Inflammatory macrophage treated with lipopolysaccharide for 4 hours (primary cell): Measurements from ENCODE around the gene ADAT3.
"Not testable (repeated sequence)": the region's sequence is repeated elsewhere in the genome, so short reads cannot be mapped to it uniquely, and the experiment has no call there.

Experiments used
- DNase-seq: peaks from one replicate; pipeline ENCODE4 v3.0.0-alpha.2; 2020

The ADAT3 gene

DNA sequence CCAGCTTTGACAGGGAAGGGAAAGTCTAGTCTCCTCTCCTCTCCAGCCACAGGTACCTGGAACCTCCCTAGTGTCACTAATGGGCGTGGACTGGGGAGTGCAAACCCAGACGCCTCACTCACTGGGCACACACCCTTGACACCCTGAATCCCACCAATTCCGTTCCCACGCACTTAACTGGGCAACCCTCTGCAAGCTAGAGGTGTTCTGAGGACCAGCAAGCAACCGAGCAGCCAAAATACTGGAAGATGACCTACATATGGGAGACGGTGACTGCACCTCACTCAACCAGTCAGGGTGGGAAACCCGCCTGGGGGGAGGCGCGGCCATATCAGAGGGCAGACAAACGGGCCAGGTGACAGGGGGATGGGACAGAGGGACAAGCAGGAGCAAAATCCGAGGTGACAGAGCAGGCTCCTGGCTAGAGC lies 20.9 kb upstream of the ADAT3 start:
- no peak for DNase-seq

DNA sequence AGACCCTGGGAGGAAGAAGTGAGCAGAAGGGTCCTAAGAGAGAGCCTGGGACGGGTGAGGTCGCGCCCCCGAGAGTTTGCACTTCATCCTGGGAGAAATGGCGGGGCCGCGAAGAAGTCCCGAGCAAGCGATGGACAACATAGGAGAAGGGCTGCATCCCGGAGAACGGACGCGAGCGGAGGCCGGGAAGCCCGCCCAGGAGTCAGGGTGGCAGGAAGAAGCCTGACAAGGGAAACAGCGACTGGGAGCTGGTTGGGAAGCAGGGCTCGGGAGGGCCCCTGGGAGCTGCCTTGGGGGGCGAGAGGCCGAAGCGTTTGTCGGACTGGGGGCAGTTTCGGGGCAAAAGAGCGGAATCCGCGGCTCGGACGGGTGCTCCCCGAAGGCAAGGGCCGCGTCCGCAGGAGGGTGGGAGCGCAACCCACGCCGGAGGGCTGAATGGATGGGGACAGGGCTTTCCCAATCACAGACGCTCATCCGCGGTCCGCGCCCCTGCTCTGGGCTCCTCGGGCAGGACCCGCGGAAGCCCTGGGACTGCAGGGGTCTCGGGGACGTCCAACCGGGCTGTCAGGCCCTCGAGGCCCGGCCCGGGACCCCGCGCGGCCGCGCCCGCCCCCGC lies 20.4 kb upstream of the ADAT3 start:
- no peak for DNase-seq

DNA sequence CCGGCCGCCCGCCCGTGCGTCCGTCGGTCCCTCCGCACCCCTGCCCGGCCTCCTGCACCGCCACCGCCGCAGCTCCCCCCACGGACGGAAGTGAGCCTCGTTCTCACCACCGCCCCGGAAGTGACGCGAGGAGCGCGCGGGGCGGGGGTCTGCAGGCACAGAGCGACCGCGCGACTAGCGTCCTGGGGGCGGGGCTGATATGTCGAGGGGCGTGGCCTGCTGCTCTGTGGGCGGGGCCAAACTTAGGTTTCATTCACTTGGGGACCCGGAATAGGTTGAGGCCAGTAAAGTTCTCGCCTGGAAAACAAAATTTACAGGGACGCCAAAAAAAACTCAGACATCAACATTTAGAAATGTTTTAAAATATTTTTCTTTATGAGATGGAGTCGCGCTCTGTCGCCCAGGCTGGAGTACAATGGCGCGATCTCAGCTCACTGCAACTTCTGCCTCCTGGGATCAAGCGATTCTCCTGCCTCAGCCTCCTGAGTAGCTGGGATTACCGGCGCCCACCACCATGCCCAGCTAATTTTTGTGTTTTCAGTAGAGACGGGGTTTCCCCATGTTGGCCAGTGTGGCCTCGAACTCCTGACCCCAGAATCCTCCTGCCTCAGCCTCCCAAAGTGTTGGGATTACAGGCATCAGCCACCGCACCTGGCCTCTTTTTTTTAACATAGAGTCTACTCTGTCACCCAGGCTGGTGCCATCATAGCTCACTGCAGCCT lies 19.6 kb upstream of the ADAT3 start, which contains the start of gene ABHD17A:
Gene ABHD17A (minus strand): TSS at position 99 of the 722 bp plus-strand sequence. CDS start 3,930 bp downstream, outside the sequence.
- DNase-seq = peak; percentile 97

DNA sequence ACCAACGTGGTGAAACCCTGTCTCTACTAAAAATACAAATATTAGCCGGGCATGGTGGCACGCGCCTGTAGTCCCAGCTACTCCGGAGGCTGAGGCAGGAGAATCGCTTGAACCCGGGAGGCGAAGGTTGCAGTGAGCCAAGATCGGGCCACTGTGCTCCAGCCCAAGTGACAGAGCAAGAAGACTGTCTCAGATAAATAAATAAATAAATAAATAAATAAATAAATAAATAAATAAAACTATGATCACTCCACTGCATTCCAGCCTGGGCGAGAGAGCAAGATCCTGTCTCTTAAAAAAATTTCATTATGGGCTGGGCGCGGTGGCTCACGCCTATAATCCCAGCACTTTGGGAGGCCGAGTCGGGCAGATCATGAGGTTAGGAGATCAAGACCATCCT lies 18.8 kb upstream of the ADAT3 start:
- DNase-seq = not testable (repeated sequence)

DNA sequence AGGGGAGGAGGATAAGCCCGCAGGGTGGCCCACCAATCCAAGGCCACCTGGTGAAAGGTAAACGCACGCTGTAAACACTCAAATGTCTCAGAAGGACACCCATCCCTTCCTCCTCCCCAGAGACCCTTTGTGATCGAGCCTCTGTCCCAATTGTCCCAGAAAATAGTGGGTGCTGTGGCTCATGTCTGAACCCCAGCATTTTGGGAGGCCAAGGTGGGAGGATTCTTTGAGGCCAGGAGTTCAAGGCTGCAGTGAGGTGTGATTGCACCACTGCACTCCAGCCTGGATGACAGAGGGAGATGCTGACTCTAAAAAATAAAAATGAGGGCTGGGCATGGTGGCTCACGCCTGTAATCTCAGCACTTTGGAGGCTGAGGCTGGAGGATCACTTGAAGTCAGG lies 16.8 kb upstream of the ADAT3 start:
- no peak for DNase-seq

DNA sequence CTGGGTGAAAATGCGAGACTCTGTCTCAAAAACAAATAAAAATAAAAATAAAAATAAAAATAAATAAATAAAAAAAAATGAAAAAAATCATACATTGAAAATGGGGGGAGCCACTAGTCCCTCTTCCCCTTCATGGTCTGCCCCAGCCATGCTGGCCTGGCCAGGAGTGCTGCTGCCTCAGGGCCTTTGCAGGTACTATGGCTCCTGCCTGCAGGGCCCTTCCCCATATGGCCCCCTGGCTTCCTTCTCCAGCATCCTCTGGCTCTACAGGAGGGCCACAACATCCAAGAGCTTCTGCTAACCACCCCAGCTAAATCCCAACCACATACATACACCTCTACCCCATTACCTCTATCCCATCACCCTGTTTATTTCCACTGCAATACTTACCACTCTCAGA lies 15.3 kb upstream of the ADAT3 start:
- no peak for DNase-seq

DNA sequence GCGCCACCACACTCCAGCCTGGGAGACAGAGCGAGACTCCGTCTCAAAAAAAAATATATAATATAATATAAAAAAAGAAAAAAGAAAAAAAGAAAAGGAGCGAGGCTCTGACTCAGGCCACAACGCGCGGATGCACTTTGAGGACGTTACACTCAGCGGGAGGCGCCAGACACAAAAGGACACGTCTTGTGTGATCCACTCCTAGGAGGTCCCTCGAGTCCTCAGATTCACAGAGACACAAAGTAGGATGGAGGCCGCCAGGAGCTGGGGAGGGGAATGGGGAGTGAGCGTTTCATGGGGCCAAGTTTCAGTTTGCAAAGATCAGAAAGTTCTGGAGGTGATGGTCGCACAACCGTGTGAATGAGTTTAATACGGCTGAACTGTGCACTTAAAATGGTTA lies 11.4 kb upstream of the ADAT3 start:
- no peak for DNase-seq

DNA sequence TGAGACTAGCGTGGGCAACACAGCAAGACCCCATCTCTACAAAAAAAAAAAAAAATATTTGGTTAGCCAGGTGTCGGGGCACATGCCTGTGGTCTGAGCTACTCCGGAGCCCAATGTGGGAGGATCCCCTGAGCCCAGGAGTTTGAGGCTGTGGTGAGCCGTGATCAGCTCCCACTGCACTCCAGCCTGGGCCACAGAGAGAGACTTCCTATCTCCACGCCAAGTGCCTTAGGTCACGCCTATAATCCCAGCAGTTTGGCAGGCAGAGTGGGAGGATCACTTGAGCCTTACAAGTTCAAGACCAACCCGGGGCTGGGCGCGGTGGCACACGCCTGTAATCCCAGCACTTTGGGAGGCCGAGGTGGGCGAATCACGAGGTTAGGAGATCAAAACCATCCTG lies 8.7 kb upstream of the ADAT3 start:
- DNase-seq = peak; percentile 30

DNA sequence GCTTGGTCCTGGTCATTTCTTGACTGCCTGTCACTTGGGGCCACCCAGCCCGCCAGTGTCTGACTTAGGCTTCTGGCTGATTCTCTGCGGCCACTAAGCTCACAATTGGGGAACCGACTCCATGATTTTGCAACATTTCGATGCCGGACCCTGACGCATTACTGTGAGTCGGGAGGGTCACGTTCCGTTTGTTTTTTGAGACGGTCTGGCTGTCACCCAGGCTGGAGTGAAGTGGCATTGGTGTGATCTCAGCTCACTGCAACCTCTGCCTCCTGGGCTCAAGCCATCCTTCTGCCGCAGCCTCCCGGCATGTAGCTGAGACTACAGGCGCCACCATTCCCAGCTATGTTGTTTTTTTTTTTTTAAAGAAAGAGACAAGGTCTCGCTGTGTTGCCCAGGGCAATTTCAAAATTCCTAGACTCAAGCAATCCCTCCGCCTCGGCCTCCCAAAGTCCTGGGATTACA lies 3.2 kb upstream of the ADAT3 start:
- peak; percentile 99 for DNase-seq

DNA sequence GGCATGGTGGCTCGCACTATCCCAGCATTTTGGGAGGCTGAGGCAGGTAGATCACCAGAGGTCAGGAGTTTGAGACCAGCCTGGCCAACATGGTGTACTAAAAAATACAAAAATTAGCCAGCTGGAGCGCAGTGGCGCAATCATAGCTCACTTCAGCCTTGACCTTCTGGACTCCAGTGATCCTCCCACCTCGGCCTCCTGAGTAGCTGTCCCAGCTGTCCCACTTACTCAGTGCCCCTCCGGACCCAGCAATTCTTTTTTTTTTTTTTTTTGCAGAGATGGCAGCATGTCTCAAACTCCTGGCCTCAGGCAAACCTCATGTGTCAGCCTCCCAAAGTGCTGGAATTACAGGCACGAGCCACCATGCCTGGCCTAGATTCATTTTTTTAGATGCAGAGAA lies 2.3 kb upstream of the ADAT3 start:
- DNase-seq = no peak

DNA sequence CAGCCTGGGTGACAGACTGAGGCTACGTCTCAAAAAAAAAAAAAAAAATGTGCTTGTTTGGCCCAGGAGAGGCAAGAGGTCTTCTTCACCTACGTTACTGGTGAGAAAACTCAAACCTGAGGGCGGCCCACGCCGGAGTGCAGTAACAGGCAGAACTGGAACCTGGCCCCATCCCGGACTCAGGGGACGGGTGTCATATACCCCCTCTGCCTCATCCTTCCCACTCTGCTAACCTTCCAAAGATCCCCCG lies 414 bp upstream of the ADAT3 start:
- no peak for DNase-seq

DNA sequence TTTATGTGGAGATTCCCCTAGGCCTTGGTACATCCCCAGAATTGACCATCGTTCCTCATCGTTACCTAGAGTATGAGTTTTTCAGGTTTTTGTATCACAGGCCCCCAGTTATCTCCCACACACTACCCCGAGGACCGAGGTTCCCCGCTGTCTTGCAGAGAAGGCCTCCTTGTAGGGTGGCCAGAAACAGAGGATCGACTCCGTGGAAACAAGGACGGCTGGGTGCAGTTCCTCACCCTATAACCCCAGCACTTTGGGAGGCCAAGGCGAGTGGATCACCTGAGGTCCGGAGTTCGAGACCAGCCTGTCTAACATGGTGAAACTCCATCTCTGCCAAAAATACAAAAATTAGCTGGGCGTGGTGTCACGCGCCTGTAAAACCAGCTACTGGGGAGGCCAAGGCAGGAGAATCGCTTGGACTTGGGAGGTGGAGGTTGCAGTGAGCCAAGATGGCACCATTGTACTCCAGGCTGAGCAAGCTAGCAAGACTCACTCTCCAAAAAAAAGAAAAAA lies 720 bp downstream of the ADAT3 start:
- DNase-seq = no peak

DNA sequence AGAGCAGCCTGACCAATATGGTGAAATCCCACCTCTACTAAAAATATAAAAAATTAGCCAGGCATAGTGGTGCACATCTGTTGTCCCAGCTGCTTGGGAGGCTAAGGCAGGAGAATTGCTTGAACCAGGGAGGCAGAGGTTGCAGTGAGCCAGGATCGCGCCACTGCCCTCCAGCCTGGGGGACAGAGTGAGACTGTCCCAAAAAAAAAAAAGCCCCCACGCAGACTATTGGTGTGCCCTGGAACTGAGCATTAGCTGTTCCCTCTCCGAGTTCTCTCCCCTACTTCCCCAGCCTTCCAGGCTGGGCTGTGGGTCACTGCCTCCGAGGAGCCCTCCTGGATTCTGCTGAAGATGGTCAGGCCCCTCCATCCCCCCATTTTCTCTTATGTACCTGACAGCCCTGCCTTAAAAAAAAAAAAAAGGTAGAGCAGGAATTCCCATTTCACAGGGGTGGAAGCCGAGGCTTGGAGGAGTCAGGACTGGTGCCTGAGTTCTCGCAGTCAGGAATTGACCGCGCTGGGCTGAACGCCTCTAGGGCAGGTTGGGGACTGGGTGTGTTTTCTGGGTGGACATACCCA lies 1.9 kb downstream of the ADAT3 start:
- no peak for DNase-seq

DNA sequence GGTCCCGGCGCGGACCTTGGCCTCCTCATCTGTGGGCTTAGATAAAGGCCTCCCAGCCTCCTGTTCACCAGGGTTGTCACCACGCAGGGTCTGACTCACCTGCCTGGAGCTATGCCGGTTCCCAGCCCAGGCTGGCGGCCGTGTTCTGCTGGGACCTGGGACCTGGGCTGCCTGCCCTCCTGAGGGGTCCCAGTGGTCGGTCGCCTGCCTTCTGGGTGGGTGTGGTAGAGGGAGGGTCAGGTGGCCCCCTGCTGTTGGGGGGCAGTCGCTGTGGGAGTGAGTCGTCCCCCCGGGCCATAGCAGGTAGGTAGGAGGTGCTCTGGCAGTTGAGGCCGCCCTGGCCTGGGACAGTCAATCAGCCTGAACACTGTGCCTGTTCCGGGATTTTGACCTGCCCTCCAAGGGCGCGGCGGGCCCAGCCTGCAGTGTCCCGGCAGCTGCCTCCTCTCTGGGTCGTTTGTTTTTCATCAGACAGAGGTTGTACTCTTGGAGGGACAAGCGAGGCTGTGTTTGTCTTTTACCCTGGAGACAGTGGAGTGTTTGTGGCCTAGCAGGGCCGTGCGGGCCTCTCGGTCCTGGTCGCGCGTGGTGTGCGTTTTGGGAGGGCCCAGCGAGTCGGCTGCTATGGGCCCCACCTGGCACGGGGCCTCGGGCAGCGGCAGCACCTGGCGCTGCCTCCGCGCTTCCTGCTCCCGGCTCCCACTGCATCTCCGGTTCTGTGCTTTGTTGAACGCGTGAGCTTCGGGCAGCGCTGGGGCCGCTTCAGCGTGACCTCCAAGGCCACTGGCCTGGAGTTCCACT lies 2.6 kb downstream of the ADAT3 start:
- DNase-seq = no peak

DNA sequence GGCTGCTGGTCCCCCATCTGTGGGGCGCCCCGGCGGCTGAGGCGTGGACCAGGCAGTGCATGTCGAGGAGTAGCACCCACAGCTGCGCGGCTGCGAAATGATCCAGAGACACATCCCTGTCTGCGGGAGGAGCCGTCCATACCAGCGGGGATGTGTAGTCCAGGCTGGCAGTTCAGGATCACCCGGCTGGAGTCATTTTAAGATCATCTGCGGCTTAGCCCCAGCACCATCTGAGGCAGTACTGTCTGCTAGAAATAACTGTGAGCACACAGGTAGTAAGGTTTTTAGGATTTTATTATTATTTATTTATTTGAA lies 3.1 kb downstream of the ADAT3 start:
- no peak for DNase-seq

DNA sequence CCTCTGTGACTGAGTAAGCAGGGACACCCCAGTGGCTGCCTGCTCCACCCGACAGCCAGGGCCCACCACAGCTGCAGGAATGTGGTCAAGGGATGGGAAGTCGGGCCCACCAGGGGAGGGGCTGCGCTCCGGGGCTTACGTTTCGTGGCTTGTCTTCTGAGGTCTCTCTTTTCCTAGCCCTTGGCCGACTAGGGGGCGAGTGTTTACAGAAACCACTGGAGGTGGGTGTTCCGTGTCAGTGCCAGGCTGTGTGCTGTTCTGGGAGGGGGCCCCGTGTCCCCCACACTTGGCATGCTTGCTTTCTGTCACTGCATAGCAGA lies 4.5 kb downstream of the ADAT3 start:
- no peak for DNase-seq

DNA sequence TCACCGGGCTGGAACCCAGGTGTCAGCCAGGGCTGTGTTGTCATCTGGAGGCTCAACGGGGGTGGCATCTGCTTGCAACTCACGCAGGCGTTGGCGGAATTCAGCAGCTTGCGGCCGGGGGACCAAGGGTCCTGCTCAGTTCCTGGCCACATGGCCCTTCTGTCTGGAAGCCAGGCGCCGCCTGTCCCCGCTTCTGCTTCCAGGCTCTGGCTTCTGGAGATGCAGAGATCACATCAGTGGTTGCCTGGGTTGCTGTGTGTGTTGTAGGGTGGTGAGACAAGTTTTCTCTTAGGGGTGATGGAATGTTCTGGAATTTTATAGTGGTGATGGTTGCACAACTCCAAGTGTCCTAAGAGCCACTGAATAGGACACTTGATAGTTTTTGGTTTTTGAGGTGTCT lies 5.0 kb downstream of the ADAT3 start:
- no peak for DNase-seq

DNA sequence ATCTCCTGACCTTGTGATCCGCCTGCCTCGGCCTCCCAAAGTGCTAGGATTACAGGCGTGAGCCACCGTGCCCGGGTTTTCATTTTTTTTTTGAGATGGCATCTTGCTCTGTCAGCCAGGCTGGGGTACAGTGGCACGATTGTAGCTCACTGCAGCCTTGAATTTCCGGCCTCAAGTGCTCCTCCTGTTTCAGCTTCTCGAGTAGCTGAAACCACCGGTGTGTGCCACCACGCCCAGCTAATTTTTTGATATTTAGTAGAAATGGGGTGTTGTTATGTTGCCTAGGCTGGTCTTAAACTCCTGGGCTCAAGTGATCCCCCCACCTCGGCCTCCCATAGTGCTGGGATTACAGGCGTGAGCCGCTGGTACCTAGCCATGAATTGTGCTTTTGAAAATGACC lies 5.9 kb downstream of the ADAT3 start:
- no peak for DNase-seq

DNA sequence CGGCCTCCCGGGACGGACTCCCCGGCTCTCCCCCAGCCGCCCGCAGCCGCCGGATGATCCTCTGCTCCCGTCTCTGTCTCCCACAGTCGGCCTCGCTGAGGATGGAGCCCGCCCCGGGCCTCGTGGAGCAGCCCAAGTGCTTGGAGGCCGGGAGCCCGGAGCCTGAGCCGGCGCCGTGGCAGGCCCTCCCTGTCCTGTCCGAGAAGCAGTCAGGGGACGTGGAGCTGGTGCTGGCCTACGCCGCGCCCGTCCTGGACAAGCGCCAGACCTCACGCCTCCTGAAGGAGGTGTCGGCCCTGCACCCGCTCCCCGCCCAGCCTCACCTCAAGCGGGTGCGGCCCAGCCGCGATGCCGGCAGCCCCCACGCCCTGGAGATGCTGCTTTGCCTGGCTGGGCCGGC lies 6.8 kb downstream of the ADAT3 start:
- no peak for DNase-seq

DNA sequence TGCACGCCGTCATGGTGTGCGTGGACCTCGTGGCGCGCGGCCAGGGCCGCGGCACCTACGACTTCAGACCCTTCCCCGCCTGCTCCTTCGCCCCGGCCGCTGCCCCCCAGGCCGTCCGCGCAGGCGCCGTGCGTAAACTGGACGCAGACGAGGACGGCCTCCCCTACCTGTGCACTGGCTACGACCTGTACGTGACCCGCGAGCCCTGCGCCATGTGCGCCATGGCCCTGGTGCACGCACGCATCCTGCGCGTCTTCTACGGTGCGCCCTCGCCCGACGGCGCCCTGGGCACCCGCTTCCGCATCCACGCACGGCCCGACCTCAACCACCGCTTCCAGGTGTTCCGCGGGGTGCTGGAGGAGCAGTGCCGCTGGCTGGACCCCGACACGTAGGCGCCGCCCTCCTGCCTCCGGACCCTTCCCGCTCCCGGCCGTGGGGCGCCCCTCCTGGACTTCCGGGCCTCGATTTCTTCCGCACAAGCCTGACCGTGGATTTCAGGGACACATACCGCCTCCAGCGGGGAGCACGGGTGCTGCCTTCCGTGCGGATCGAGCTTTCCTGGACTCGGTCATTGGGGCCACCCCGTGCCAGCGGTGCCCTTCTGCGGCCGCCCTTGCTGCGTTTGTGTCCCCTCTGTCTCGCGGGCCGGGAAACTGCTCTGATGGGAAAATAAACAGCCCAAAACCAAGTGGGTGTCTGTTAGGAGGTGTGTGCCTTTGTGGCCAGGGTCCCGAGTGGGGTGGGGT lies 7.7 kb downstream of the ADAT3 start:
- no peak for DNase-seq

DNA sequence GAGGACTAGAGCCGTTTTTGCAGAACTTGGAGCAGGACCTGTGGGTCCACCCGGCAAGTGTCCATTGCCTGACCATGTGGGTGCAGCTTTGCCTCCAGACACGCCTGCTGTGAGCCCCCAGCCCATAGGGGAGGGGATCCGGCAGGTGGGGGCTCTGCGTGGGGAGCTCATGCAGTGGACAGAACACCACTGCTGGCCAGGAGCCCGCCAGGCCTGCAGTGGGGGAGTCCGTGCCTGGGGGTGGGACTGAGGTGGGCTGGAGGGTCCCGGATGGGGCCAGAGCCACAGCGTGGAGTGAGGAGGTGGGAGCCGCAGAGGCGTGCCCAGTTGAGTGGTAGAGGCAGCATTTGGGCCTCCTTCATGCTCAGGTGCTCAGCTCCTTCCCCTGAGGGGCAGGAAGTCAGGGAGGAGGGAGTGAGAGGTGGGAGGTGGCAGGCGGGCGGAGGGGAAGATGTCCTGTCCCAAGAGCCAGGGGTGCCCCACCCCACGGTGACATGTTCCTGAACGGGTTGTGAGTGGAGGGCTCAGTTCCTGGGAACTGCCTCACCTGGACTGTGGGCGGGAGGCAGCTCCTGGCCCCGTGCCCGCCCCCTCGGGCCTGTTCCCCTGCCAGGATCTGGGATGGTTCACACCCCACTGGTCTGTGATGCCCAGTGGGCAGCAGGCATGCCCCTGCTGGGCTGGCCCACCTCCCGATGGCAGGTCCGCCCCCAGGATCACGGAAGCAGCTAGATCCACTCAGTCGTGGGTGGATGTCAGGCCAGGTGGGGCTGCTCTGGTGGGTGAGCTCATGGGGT lies 8.8 kb downstream of the ADAT3 start:
- no peak for DNase-seq

DNA sequence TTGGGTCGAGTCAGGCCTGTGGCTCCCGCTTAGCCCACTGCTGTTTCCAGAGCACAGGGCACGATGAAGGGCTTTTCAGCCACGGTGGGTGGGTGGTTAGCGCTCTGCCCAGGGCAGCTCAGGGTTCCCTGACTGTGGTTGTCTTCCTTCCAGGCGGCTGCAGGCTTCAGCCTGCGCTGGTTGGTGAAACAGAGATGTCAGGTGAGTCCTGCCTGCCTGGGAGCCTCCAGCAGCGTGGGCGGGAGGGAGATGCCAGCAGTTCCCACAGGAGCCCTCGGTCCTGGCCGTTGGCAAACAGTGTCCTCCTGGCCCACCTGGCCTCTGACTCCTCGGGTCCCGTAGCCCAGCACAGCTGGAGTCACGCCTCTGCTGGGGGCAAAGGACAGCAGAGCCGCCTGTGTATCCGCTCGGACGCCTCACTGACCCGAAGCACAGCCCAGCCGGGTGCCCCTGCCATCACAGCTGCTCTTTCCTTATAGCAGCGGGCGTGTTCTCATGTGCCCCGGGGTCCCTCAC lies 9.7 kb downstream of the ADAT3 start:
- DNase-seq = no peak
